Suppressor macrophage (primary cell): ENCODE data around the gene ZBTB40.

ENCODE experiments used
- DNase-seq, 4 experiments: peaks; one replicate each; pipeline ENCODE4 v3.0.0-alpha.2; 2020 to 2022

Gene ZBTB40

DNA sequence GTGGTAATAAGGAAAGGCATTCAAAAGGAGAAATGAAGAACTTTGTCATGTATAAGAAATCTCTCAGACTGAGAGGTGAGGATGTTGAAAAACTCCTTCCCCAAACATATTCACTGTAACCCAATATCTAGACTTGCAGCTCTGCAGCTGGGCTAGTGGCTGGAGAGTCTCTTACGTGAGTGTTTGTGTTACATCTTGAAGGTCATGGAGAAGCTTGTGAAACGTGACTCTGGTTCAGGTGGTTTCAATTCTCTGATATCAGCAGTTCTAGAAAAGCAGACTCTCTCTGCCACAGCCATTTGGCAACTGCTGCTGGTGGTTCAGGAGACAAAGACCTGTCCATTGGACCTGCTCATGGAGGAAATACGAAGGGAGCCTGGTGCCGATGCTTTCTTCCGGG lies 56.7 kb downstream of the ZBTB40 start:
- DNase-seq = no peak

DNA sequence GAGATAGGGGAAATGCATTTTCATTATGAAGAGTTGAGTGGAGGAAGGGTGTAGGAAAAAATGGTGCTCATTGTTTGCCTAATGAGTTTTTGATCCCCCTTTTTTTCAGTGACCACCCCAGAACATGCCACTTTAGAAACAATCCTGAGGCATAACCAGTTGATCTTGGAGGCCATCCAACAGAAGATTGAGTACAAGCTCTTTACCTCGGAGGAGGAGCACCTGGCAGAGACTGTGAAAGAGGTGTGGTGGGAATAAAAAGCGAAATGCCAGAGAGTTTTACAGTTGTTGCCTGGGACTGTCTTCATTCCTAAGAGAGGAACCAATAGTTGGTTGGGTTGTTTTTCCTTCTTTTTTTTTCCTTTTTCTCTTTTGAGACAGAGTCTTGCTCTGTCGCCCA lies 57.3 kb downstream of the ZBTB40 start:
- DNase-seq = no peak

DNA sequence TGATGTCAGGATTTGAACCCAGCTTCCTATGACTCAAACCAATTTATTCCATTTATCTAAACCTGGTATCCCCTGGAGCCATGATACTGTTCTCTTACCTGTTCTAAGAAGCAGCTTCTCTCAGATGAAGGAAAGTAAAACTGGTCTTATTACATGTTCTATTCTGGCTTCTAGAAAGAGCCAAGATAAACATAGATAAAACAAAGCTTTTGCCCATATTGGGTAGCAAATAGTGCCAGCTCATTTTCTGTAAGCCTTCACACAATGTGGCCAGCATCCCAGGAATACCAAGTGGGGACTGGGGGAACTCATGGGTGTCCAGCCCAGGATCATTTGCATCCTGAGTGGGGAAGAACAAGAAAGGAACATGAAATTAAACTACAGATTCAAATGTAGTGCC lies 58.2 kb downstream of the ZBTB40 start:
- no peak for DNase-seq

DNA sequence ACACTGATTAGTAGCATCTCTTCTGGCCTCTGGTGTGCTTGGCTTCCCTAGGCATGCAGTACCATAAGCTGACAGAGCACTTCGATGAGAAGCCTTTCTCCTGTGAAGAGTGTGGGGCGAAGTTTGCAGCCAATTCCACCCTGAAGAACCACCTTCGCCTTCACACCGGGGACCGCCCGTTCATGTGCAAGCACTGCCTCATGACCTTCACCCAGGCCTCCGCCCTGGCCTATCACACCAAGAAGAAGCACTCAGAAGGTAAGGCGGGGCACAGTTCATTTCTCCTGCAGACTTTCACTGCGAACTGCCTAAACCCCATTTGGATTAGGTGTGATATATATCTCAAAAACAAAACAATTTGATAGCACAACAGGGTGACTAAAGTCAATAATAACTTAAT lies 61.2 kb downstream of the ZBTB40 start:
- no peak for DNase-seq

DNA sequence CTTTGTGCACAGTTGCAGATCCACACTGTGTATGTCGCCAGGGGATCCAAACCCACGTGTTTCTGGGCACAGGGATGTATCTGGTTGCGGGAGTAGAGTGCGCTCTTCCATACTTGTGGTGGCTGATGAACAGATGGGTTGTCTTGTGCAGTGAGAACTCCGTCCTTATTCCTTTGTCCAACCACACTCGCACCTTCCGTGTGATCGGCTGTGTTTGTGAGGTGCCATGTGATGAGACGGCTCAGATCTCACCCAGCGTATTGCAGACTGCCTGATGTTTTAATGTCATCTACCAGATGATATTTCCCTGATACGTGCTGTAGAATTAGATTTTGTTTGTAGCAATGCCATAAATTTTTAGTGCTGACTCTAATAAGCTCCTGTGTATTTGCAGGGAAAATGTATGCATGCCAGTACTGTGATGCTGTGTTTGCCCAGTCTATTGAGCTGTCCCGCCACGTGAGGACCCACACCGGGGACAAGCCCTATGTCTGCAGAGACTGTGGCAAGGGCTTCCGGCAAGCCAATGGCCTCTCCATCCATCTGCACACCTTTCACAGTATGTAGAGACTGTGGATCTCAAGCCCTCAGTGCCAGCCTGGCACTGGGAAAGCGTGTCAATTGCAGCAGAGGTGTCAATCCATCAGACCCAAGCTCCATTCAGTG lies 65.4 kb downstream of the ZBTB40 start:
- DNase-seq = no peak

DNA sequence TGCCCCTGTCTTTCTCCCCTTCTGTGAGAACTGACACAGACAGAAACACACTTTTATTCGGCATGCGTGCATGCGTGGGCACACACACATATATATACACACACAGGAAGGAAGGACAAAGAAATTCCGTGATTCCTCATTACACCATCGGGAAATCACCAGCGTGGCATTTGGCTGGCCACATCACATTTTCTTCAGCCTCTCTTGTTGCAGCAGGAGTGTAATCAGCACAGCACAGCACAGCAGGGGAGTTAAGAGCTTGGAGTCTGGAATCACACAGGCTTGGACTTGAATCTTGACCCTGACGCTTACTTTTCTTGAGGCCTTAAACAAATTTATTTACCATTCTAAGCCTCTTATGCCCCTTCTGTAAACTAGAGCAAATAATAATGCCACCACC lies 66.3 kb downstream of the ZBTB40 start:
- no peak for DNase-seq

DNA sequence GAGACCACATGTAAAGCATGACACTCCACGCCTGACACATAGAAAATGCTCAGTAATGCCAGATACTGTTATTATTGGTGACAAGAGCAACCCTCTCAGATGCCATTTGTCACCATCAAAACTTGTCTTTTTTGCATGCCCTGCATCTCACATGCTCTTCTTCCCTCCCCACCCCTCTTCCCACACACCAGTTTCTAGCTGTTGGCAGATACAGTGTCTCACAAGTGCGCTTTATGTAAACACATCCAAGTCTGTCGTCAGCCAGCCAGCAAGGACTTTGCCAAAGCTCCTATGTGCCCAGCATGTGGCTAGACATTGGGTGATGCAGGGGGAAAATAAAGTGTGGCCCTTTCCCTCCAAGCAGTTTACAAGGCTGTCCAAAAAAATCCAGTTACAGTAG lies 66.7 kb downstream of the ZBTB40 start:
- no peak for DNase-seq

DNA sequence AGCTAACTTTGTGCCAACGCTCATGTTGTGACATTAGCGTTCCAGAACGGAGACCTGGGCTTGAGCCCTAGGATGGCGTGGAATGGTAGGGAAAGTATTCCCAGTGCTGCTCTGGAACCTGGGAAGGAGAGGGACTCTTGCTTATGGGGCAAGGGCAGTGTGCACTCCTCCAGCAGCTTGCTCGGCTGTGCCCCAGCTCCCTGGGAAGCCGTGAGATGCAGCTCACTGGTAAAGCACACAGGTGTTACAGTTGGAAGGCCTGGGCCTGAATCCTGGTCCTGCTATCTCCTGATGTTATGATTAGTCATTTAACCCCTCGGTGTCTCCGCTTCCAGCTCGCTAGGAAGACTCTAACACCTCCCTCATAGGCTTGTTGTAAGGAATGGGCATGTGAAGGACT lies 69.2 kb downstream of the ZBTB40 start:
- no peak for DNase-seq

DNA sequence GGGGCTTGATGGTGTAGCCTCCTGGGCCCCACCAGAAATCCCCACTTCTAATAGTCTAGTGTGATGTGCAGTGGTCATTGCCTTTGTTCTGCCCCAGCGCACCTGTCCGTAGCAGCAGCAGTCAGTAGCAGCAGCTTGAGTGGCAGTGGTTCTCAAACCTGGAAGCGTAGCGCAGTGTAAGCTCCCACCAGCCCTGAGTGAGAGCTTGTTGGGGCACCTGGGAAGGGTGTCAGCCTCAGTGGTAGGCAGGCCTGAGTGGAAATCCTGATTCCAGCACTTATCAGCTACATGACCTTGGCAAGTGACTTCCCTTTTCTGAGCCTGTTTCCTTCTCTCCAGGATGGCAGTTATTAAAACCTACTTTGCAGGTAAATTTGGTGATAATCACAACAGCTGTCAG lies 70.0 kb downstream of the ZBTB40 start:
- no peak for DNase-seq

DNA sequence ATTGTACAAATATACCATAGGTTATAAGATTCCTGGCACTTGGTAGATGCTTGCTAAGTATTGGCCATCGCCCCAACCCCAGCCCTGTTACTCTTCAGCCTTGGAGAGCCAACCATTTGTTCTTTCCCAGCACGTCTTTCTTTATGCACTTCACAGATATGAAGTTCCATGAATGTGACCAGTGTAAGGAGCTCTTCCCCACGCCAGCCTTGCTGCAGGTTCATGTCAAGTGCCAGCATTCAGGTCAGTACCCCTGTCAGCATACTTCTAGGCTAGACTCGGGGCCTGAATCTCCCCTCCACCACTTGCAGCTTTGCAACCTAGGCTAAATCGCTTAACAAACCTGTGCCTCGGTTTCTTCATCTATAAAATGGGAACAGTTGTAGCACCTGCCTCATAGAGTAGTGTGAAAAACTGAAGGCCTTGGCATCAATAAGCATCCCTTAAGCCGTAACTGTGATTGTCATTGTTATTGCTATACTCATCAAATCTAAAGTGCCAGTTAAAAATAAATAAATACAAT lies 70.6 kb downstream of the ZBTB40 start:
- DNase-seq = no peak

DNA sequence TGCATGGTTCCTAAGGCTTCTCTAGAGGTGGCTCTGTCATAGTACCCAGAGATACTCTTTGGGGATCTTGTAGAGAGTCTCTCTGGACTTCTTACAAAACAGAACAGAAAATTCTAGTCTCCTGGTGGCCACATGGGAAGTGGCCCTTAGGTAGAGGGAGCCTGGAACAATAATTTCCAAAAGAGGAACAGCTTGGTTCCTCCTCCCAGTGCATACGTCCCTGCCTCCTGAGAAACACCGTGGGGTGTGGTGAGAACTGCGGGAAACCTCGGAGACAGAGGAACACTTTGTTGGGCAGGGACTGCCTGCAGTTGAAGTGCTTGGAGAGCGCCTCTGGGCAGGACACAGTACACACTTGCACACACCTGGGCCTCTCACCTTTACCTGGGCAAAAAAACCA lies 72.8 kb downstream of the ZBTB40 start:
- DNase-seq = peak; percentile 12 to 57 (median 40)

DNA sequence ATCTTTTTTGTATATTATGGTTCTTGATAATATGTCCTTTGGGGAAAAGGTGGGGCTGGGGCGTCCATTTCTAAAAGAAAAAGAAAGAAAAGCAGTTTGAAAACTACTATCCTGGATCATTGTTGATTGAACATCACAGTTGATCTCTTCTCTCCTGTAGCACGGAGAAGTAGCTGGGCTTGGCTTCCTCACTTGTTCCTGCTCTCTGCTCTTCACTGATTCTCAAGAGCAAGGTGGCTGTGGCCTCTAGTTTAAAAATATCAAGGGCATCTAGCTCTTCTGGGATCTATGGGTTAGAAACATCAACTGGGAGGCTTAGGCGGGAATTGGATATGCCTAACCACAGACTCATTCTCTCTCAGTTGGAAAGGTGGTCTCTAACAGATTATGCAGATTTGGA lies 73.6 kb downstream of the ZBTB40 start:
- no peak for DNase-seq

DNA sequence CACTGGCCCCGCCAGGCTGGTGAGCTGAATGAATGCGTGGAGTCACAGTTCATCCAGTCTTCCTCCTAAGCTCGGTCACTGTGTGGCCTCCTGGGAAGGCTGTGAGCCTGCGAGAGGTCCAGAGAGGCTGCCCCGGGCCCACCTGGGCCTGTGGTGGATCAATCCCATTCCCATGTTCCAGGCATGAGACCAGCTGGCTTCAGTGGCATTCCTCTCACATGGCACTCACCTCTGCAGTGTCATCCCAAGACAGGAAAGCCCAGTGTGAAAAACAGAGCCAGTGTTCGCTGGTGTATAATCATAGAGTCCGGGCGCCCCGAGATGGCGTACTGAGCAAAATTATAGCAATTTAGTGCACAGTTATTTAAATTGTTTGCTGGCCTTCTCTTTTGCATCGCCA lies 74.0 kb downstream of the ZBTB40 start:
- DNase-seq = no peak

DNA sequence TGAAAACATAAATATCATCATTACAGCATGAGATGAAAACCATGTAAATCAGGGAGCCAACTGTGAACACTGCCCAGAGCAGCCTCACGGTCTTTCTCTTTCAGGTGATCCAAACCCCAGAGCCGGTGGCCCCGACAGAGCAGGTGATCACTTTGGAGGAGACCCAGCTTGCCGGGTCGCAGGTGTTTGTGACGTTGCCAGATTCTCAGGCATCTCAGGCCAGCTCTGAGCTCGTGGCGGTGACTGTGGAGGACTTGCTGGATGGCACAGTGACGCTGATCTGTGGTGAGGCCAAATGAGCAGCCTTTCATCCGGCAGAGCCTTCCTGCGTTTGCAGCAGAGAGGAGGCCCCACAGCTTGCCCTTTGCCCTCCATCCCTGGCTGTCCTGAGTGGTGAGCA lies 74.4 kb downstream of the ZBTB40 start:
- no peak for DNase-seq

DNA sequence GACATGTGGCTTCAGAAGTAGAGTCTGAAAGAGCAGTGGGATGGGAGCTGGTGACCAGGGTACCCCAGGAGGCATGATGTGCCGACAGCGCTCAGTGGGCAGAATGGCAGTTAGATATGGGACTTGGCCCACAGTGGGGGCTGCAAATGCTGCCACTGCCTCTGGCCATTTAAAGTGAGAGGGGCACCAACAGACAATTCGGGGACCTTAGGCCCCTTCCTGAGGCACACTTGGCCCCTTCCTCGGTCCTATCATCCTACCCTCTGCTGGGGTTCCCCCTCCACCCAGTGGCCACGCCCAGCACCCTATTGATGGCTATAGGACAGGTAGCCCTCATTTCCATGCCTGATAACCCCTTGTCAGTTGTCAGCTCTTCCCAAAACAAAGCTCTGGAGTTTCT lies 75.0 kb downstream of the ZBTB40 start:
- no peak for DNase-seq

DNA sequence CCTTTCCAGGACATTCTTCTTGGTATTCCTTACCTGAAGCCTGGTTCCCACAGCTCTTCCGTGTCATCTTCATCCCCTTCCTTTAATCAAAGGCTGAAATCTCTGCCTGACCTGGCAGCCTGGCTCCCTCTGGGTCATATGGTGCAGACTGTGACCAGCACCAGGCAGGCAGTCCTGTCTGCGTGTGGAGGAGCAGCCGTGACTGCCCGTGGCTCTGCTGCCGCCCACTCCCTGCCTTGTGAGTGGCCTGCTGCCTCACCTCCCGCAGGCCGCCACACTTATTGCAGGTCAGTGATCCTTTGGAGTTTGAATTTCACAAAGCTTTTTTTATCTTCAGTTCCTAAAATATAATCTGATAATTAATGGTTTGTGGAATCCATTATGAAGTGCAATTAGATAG lies 75.5 kb downstream of the ZBTB40 start:
- DNase-seq = no peak

DNA sequence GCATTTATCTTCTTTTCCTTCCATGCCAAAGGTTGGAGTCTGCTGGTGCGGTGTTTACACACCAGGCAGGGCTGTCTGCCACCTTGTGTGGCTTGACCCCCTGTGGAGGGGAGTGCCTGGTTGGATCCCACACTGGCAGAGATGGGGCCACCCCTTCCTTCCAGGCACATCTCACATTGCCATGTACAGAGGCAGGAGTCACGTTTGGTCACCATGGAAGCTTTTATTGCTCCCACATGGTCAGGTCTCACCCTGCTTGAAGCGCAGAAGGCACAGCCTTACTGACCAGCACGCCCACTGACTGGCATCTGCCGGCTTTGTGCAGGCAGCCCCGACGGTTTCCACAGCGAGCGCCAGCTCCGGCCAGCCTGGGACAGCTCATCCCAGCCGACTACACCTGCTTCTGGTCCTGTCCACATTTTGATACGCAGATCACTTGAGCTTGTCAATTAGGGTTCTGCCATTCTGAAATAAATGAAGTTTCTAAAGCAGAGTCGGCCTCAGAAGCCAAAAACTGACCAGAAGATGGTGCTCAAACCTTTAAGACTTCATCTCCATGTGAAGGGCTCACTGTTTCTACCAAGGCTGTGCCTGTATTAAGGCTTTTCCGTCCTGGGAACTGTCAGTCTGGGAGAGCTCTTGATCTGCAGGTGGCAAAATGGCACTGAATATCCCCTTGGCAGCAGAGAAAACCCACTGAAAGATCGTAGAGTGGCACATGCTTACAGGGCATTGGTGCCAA lies 76.1 kb downstream of the ZBTB40 start:
- peak in 2 of 4 experiments; percentile 7 to 14 for DNase-seq

DNA sequence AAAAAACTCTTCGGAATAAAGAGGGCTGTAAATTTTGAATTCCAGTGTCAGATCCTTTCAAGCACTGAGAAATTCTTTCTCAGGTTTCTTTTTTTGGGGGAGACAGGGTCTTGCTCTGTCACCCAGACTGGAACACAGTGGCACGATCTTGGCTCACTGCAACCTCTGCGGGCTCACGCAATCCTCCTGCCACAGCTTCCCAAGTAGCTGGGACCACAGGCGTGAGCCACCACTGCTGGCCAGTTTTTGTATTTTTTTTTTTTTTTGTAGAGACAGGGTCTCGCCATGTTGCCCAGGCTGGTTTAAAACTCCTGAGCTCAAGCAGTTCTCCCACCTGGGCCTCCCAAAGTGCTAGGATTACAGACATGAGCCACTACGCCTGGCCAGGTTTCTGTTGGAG lies 76.8 kb downstream of the ZBTB40 start:
- DNase-seq = no peak

DNA sequence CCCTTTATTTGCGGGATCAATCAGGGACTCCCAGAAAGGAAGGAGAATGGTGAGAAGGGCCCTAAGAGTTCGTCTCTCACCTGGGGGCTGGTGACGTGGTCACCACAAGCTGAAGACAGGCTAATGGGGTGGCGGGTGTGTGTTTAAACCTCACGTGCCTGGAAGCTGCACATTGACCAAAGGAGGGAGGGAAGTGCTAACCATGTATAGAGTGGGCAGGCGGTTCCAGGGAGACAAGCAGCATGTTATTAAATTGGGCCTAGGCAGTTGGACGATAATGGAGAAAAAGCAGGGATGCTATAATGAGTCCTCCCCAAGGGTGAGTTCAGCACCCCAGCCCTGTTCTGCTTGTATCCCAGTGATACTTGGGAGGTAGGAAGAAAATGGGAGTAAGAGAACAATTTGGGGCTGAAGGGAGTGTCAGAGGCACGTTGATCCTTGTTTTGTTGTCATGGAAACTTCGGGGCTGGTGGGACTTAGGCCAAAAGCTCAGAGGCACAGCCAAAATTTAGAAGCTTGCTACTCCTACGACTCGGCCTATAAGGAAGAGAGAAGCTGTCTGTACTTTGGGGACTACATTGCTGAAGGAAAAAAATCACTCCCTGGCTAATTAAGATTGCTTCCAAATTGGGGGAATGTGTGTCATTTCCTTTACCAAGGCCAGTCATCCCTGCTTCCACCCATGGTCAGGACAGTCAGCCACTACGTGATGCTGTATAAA lies 78.4 kb downstream of the ZBTB40 start:
- DNase-seq = no peak

DNA sequence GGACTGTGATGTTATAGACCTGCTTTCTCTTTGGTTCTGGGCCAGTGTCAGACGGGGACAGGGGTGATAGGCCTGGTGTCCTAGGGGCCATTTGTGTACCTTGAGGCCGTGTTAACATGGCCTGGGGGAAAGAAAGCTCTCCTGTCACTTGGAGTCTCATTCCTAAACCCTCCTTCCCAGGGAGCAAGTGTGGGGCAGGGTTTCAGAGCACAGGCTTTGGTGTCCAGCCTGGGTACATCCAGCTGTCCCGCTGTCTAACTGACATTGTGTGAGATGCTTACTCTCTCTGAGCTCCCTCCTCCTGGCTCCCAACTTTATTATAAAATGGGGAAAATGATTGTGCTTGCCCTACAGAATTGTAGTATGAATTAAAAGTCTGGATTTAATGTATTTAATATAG lies 79.1 kb downstream of the ZBTB40 start:
- no peak for DNase-seq

DNA sequence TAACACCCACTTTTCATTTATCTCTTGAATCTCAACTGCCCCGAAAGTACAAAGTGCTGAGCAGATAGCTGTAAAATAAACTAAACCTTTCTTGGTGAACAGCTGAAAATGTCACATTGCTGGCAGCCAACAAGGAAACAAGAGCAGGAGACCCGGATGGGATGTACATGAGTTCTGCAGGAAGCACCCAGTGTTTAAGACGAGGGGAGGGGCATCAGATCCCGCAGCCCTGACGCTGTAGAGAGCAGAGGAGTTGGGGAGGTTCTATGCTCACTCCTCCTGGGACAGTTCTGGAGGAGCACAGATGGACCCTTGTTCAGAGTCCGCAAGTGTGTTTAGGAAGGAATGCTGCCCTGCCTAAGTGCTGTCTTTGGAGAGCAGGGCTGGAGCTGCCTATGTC lies 79.6 kb downstream of the ZBTB40 start:
- no peak for DNase-seq

DNA sequence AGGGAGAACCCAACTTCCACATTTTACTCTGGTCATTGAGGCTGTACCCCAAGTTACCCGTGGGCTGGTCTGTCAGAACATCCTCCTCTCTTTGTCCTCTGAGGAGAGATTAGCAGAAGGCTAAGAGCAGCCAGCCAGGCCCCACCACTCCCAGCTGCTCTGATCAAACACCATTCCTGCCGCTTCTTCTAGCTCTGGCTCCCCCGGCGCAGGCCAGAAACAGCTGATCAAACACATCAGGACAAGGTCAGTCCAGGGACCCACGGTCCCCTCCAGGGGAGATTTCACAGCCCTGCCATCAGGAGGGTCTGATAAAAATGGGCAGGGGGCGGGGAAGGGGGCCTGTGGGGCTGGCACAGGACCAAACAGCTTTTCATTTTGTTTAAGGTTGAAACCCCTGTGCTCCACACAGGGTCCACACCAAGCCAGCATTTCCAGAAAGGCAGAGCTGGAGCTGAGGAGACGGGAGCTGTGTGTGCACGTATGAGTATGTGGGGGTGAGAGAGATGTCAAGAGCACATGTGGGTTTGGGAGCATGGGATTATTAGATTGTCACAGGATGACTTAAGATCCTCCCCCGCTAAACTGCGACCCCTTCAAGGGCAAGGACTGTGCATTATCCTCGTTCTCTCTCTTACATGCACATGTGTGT lies 81.7 kb downstream of the ZBTB40 start:
- DNase-seq = no peak

DNA sequence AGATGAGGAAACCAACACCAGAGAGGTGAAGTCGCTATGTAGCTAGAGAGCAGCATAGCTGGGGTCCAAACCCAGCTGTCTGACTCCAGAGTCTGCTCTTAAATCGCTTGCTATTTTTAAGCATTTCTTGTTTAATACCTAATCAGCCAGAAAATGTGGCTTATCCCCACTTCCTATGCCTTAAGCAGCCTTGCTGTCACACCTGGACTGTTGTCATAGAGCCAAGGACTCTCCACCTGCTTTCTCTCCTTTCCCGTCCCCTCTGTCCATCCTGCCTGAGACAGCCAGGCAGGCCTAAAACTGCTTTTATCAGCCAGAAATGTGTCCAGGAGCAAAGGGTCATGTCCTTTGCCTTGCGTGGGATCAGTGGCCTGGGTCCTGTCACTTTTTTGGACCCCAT lies 83.3 kb downstream of the ZBTB40 start:
- DNase-seq = no peak
